ENCODE results near the gene SLC15A3. TPM values are rescaled to one million over a fixed set of nuclear protein-coding genes. Genes with fewer than 3 reads are reported as not detected.

SLC15A3 gene
- total RNA-seq, 1 experiment from 2014 or later = 5.5 TPM

- Histone ChIP-seq H3K4me3 (no peak overlapping the region), H3K4me1 (replicated peaks; ENCODE audit: insufficient read depth) (peaks cover 29% of the 10 kb centered on the region), H3F3A (ENCODE audit: insufficient read depth, low read depth) (peaks cover 15% of the 10 kb centered on the region), H3K4me2 (no peak overlapping the region), H3K79me2 (ENCODE audit: low read depth) (peaks cover 25% of the 10 kb centered on the region), H3K9me3 (ENCODE audit: insufficient read depth, low read depth) (no peaks in the 10 kb centered on the region), H3K27me3 (ENCODE audit: insufficient read depth, low read depth) (peaks cover 27% of the 10 kb centered on the region; the same call in 1 of the 2 replicates), H3K36me3 (ENCODE audit: low read depth) (no peaks in the 10 kb centered on the region; the same call in 1 of the 2 replicates), H3K27ac (no peak overlapping the region), H3K9me2 (ENCODE audit: insufficient read depth) (no peaks in the 10 kb centered on the region), H4K20me1 (ENCODE audit: insufficient read depth) (peaks cover 16% of the 10 kb centered on the region), H2AFZ (no peak overlapping the region)
- no peak for DNase-seq
- ChIA-PET POLR2A (ENCODE audit: unreplicated experiment) (interaction anchor here (0.7 kb wide), 2 partner anchors 38 to 144 kb away, joined by 6 to 7 read pairs; no protein-coding TSS in a partner anchor), CTCF (no interaction called here)
- no TSS peak for BruUV-seq (replicated peaks)
- intact Hi-C loops (cut with micrococcal nuclease; ENCODE audit: unreplicated experiment) = loop anchor here (5.0 kb wide), 1 partner anchor 243 kb away; no protein-coding TSS in a partner anchor
- TF ChIP-seq CTCF (conservative IDR thresholded peaks at IDR 0.05) (no peak), EZH2 (IDR thresholded peaks at IDR 0.05; ENCODE audit: low read depth) (no peak)
These were observed 43.2 kb downstream of the SLC15A3 start for GRCh38 chr11:60908803-60909202.

GRCh38 chr11:60906132-60906972 lies 45.6 kb downstream of the SLC15A3 start, which contains the start of gene PRPF19:
TSS of gene PRPF19 (minus strand) at chr11:60906585. CDS start at chr11:60906382, 203 bp downstream.
- intact Hi-C loops (cut with micrococcal nuclease; ENCODE audit: unreplicated experiment) = loop anchor here (1.0 to 5.0 kb wide), 3 partner anchors 65 to 280 kb away; no protein-coding TSS in a partner anchor
- Histone ChIP-seq H4K20me1 (ENCODE audit: insufficient read depth) (peaks cover 33% of the 10 kb centered on the region), H3K36me3 (ENCODE audit: low read depth) (peaks cover 12% of the 10 kb centered on the region), H3K9me3 (ENCODE audit: insufficient read depth, low read depth) (no peaks in the 10 kb centered on the region), H3K4me1 (replicated peaks; ENCODE audit: insufficient read depth) (peaks cover 23% of the 10 kb centered on the region), H3K27ac (peak within 1 kb of the TSS; percentile 81), H2AFZ (peak within 1 kb of the TSS; percentile 89), H3K79me2 (ENCODE audit: low read depth) (peaks cover 44% of the 10 kb centered on the region), H3K4me3 (peak within 1 kb of the TSS; percentile 90), H3K4me2 (peak within 1 kb of the TSS; percentile 97), H3F3A (ENCODE audit: insufficient read depth, low read depth) (peaks cover 26% of the 10 kb centered on the region), H3K9me2 (ENCODE audit: insufficient read depth) (no peaks in the 10 kb centered on the region), H3K27me3 (ENCODE audit: insufficient read depth, low read depth) (peaks cover 27% of the 10 kb centered on the region; the same call in 1 of the 2 replicates)
- BruUV-seq (replicated peaks) = no TSS peak
- no peak for TF ChIP-seq EZH2 (IDR thresholded peaks at IDR 0.05; ENCODE audit: low read depth)
- no peak for TF ChIP-seq CTCF (conservative IDR thresholded peaks at IDR 0.05)
- DNase-seq = peak; percentile 94 to 99
- ChIA-PET CTCF (interaction anchor here (0.6 to 1.5 kb wide), 2 partner anchors 9 to 1799 kb away, joined by 3 to 4 read pairs; partner anchors contain the start of gene FAM111B), POLR2A (ENCODE audit: unreplicated experiment) (interaction anchor here (0.5 to 0.8 kb wide), 3 partner anchors 42 to 255 kb away, joined by 3 to 4 read pairs (median 4); partner anchors contain the start of gene VPS37C)

GRCh38 chr11:60905551-60906113 lies 46.3 kb downstream of the SLC15A3 start:
- ChIA-PET POLR2A (ENCODE audit: unreplicated experiment) (interaction anchor here (0.7 to 0.8 kb wide), 2 partner anchors 42 to 256 kb away, joined by 4 read pairs; partner anchors contain the start of gene VPS37C), CTCF (interaction anchor here (0.6 to 1.5 kb wide), 2 partner anchors 10 to 1798 kb away, joined by 3 to 4 read pairs; partner anchors contain the start of gene FAM111B)
- peaks cover 14% of the 10 kb centered on the region for H3K36me3 ChIP-seq (ENCODE audit: low read depth)
- peaks cover 29% of the 10 kb centered on the region for H3F3A ChIP-seq (ENCODE audit: insufficient read depth, low read depth)
- BruUV-seq (replicated peaks) = TSS peak; percentile 47
- peak overlapping the region; percentile 89 for H2AFZ ChIP-seq
- H3K4me3 ChIP-seq = peak overlapping the region; percentile 90
- peaks cover 44% of the 10 kb centered on the region for H3K79me2 ChIP-seq (ENCODE audit: low read depth)
- no peaks in the 10 kb centered on the region for H3K9me3 ChIP-seq (ENCODE audit: insufficient read depth, low read depth)
- peak overlapping the region; percentile 97 for H3K4me2 ChIP-seq
- peaks cover 23% of the 10 kb centered on the region for H3K4me1 ChIP-seq (replicated peaks; ENCODE audit: insufficient read depth)
- DNase-seq = peak in 1 of 2 experiments; percentile 71
- H3K27me3 ChIP-seq (ENCODE audit: insufficient read depth, low read depth) = peaks cover 24% of the 10 kb centered on the region; the same call in 1 of the 2 replicates
- TF ChIP-seq CTCF (conservative IDR thresholded peaks at IDR 0.05) (no peak), EZH2 (IDR thresholded peaks at IDR 0.05; ENCODE audit: low read depth) (no peak)
- H4K20me1 ChIP-seq (ENCODE audit: insufficient read depth) = peaks cover 35% of the 10 kb centered on the region
- intact Hi-C loops (cut with micrococcal nuclease; ENCODE audit: unreplicated experiment) = loop anchor here (1.0 to 5.0 kb wide), 3 partner anchors 64 to 281 kb away; no protein-coding TSS in a partner anchor
- peak overlapping the region; percentile 81 for H3K27ac ChIP-seq
- no peaks in the 10 kb centered on the region for H3K9me2 ChIP-seq (ENCODE audit: insufficient read depth)

All from PC-9 (cell line).